HG03469 (cell line): ENCODE measurements around the gene PATE1.
"Not testable (repeated sequence)": the region's sequence is repeated elsewhere in the genome, so short reads cannot be mapped to it uniquely, and the experiment has no call there.

ENCODE experiments used
- ATAC-seq: cut with Tn5 transposase; IDR thresholded peaks from one replicate; pipeline ENCODE4 v1.9.1; 2021; ENCODE audit warnings: mild to moderate bottlenecking, moderate library complexity, moderate number of reproducible peaks; ENCODE audit not compliant: unreplicated experiment

Gene PATE1, protein sequence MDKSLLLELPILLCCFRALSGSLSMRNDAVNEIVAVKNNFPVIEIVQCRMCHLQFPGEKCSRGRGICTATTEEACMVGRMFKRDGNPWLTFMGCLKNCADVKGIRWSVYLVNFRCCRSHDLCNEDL

DNA sequence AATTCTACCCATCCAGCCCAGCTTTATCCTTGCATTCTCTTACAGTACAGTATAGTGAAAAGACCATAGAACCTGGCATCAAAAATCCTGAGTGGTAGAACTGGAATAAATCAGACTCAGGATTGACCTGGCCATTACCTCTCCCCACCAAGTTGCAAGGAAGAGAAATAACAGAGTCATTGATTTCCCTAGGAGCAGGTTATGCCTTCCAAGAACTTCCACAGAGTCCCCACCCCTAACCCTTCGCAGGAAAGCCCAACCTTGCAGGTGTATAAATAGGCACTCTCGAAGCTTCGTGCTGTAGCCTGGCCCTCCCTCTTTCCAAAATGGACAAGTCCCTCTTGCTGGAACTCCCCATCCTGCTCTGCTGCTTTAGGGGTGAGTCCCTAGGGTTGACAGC lies at the start of gene PATE1:
PATE1 (plus strand) TSS at position 301 of the 400 bp plus-strand sequence; CDS start at position 327, 26 bp downstream.
- ATAC-seq, result no peak

DNA sequence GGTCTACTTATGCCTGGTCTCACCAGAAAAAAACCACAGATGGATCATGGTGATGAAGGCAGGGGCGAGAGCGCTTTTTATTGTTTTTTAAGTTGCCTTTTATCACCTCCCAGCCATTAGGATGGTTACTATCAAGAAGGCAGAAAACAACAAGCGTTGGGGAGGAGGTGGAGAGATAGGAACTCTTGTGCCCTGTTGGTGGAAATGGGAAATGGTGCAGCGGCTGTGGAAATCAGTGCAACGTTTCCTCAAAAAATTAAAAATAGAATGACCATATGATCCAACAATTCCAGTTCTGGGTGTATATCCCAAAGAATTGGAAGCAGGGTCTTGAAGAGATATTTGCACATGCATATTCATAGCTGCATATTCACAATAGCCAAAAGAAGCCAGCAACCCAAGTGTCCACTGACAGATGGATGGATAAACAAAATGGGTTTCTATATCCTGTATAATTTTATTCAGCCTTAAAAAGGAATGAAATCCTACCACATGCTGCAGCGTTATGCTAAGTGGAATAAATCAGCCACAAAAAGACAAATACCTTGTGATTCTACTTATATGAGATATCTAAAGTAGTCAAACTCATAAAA lies 45.0 kb upstream of the PATE1 start:
- no peak for ATAC-seq

DNA sequence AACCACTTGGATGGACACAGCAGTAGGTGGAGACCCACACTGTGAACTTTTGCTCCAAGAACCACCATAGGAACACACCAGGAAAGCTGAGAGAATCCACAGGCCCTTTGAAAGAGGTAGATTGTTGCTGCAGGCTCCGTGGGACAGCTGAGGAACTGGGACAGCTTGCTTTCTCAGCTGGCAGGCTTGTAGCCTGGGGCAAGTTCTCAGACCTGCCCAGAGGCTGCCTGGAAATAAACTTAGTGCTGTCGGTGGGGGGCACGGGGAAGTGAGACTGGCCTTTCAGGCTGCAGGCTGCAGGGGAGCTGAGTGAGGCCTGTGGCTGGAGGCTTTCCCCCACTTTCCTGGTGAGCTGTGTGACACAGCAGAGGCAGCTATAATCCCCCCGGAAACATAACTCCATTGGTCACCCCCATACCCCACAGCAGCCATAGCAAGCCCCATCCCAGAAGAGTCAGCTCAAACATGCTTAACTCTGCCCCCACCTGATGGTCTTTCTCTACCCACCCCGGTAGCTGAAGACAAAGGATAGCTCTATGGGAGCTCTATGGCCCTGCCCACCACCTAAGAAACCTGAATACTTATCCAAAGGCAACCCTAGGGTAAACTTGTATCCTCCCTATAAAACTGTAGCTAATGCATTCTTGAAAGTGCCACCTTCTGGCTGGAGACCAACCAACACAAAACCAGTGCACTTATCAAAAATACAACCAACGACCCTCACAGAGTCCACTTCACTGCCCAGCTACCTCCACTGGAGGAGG lies 44.0 kb upstream of the PATE1 start:
- no peak for ATAC-seq

DNA sequence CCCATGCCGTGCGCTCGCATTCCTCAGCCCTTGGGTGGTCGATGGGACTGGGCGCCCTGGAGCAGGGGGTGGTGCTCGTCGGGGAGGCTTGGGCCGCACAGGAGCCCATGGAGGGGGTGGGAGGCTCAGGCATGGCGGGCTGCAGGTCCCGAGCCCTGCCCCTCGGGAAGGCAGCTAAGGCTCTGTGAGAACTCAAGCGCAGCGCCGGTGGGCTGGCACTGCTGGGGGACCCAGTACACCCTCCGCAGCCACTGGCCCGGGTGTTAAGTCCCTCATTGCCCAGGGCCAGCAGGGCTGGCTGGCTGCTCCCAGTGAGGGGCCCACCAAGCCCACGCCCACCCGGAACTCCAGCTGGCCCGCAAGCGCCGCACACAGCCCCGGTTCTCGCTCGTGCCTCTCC lies 41.4 kb upstream of the PATE1 start:
- ATAC-seq, result not testable (repeated sequence)

DNA sequence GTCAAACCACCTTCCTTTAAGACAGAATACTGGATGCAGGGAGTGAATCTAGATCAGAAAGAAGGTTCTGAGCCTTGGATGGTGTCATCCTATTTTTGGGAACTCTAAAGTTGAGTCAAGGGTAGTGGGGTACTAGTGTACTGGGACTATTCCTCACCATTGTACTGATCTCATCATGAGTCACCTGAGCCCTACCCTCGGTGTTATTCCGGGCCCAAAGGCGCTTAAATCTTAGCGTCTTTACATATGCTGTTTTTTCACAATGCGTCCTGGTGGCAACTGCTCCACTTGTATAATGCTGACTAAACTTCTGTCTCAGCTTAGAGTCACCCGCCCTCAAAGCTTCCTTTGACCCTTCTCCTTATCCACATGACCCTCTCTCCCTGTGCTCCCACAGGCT lies 25.3 kb upstream of the PATE1 start:
- no peak for ATAC-seq

DNA sequence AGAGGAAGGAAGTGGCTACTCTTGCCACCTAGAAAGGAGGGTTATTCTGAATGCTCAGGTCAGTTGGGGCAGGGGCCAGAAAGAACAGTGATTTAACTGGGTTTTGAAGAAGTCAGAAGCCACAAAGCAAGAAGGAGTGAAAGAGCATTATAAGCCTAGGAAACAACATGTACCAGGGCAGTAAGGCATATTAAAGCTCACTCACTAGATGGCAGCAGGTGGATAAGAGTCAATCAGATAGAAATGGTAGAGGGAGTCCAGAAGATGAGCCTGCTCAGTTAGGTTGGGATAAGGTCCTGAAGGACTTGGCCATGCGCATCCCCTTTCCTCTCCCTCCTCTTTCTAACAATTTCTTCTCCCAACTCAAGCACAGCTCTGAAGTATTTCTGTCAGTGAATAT lies 22.0 kb upstream of the PATE1 start:
- ATAC-seq, result no peak

DNA sequence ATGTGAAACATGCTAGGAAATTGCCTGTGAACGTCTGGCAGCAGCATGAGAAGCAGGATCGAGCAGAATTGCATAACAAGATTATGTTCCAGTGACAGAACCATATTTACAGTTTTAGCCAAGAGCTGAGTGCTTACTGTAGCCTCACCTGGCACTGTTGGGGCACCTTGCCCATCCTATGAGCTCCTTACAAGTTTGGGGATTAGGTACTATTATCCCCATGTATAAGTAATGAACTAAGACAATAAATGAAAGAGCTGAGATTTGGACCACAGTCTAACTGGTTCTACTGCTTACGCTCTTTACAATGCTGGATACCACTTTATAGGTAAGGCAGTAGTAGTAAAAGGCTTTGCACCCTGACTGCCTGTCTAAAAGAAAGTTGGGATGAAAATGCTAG lies 17.1 kb upstream of the PATE1 start:
- no peak for ATAC-seq

DNA sequence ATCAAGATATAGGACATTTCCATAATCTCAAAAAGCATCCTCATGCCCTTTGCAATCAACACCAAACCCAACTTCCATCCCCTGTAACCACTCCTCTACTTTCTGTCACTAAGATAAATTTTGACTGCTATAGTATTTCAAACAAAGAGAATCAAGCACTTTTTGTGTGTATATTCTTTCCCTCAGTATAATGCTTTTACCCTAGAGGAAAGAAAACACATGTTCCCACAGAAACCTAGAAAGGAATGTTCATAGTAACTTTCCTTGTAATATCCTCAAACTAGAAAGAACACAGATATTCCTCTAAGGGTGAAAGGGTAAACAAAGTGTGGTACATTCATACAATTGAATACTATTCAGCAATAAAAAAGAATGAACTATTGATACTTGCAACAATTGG lies 5.5 kb upstream of the PATE1 start:
- ATAC-seq, result no peak

DNA sequence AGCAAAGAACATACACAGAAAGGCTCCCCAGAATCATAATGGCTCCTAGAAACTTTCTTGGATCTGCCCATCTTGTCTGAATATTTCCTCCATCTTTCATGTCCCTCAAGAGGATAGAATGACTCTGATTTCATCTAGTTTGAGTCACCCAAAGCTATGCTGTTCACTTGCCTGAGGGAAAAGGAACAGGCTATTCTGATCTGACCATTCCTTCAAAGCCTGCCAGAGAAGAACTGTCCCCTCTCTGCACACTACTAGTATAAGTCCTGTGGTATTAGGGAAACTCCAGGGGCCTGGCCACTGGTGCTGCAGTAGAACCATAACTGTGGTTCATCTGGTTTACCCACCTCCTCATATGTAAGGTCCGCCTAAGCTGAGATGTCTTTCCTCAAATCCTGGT lies 2.4 kb upstream of the PATE1 start:
- no peak for ATAC-seq

DNA sequence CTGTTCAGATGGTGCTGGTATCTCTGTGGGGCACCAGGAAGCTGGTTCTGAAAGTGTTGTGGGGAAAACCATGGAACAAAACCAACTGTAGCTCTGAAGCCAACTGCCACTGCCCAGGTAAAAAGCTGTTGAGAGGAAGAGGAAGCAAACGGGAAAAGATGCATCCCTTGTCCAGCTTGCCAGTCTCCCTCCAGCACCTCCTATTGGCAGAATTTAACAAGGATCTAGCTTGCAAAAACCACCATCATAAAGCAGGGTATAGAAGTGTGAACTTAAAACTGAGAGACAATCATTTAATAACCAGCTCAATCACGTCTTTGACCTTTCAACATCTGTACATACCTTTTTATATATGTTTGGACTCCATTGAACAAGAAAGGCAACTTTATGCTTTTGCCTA lies 4.5 kb downstream of the PATE1 start:
- no peak for ATAC-seq

DNA sequence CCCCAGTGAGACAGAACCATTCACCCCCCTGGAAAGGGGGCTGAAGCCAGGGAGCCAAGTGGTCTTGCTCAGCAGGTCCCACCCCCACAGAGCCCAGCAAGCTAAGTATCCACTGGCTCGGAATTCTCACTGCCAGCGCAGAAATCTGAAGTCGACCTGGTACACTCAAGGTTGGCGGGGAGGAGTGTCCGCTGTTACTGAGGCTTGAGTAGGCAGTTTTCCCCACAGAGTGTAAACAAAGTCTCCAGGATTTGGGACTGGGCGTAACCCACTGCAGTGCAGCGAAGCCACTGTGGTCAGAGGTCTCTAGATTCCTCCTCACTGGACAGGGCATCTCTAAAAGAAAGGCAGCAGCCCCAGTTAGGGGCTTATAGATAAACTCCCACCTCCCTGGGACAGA lies 10.0 kb downstream of the PATE1 start:
- no peak for ATAC-seq

DNA sequence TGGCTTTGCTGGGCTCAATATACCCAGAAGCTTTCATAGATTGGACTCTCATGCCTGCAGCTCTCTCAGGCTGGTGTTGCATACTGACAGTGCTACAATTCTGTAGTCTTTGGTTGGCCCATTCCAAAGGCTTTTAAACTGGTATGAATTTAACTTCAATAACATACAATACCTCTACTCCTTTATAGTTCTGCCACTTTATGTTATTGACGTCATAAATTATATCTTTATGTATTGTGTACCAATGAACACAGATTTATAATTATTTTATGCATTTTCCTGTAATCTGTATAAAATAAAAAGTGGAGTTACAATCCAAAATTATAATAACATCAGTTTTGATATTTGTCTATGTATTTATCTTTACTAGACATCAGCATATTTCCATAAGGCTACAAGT lies 16.4 kb downstream of the PATE1 start:
- ATAC-seq, result no peak

DNA sequence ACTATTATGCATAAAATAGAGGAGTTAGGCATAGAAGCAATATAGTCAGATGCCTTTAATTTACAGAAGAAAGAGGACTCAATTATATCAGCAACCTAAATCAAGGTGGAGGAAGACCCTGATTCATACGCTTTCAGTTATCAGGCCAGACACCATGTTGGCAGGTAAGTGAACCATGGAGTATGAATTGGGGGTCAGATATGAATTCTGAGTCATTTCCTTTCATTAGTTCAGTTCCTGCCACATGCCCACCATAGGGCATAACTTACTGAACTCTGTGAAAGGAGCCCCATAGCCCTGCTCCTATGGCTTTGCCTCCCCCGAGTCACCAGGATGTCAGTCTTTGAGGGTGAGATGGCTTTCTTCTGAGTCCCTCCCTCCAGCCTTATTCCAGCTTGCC lies 17.4 kb downstream of the PATE1 start:
- ATAC-seq, result no peak

DNA sequence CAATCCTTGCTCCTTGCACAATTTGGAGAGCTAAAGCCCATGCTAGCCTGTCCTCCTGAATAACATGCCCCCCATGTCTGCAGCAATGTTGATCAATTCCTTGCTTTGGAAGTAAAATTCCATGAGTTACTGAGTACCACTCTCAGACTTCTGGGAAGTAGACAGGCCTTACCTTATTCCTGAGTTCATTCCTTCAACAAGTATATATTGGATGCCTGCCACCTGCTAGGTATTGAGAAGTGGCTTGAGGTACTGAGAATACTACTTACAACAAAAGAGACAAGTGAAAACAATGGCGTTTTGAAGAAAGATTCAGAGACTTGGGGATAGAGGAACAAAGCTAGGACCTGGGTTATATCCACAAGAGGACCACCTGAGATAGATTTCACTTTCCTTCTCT lies 20.2 kb downstream of the PATE1 start:
- ATAC-seq, result no peak

DNA sequence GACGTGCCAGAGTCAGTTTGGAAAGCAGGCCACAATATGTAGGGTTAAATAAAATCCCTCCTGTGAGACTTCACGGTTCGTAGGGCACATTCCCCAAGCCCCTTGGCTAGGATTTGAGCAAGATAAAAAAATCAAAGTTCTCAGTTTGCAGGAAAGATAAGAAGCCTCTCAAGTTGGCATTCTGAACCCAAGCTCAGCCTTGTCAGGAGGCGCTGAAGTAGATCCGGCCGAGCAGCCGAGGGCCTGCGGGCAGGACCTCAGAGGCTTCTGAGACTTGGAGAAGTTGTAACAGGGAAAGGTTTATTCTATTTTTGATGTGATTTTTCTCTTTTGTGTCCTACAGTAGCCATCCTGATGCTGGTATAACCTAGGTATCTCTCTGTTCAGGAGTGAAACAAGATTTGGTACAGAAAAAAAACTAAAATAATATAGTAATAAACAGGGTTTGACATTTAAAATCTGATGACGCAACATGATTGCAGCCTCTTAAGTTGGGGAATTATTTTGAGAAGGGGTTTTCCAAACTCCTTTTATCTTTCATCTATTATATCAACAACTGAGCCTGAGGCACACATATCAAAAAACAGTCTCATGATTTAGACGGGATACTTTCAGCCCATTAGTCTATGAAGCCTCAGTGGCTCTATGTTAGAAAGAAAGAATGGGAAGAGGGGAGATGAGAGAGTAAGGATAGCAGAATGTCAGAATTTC lies 22.4 kb downstream of the PATE1 start:
- ATAC-seq, result no peak

DNA sequence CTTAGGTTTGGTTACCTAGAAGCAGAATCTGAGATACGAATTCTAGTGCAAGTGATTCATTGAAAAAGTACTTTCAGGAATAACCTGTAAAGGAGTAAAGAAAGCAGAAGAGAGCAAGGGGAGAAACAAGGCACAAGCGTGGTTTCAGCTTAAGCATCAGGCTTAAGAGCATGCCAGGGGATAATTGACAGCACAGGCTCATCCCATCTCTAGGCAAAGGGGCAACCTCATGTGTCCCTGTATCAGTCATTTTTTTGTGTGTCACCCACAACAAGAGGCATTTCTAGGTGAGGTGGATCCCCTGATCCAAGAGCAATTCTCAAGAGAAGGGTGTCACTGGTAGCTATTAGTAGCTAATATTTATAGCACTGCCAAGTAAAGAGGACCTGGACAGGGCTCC lies 24.5 kb downstream of the PATE1 start:
- ATAC-seq, result no peak

DNA sequence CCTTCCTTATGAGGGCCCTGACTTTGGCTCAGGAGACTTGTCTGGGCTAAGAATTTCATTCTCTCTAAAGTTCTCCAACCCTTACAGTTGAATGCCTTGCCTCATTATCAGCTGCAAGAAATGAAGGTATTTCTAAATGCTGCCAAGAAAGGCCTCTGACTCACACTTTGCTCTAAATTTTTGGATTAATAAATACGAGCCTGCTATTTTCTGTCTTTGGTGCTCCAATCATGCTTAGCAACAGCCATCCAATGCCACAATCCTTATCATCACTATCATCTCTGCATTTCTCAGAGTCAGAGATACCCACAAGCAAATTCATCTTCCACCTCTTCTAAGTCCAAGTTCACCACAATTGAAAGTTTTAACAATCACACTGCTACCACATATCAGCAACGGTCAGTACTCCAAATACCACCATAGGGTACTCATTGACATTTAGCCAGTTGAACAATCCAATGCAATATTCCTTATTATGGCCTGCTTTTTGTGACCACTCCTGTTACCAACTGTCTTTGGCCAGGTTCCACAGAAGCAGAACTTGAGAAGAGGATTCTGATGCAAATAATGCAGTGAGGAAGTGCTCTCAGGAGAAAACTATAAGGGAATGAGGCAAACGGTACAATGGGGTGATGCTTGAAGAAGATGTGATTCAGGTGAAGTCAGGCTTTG lies 26.9 kb downstream of the PATE1 start:
- ATAC-seq, result no peak

DNA sequence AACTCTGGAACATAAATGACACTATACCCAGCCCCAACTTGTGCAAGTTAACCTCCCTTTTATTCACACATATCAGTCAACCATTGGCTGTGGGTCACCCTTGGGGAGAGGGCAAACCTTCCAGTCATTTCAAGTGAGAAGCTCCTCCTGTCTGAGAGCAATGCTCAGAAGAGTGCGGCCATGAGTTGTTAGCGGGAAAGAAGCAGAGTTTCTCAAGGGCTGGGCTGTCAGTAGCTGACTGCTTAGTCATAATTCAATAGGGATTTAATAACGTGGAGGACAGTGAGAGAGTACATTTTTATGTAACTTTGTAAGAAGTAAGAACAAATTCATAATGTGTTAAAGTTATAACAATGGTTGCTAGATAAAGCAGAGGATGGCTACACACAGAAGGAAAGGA lies 27.4 kb downstream of the PATE1 start:
- ATAC-seq, result no peak

DNA sequence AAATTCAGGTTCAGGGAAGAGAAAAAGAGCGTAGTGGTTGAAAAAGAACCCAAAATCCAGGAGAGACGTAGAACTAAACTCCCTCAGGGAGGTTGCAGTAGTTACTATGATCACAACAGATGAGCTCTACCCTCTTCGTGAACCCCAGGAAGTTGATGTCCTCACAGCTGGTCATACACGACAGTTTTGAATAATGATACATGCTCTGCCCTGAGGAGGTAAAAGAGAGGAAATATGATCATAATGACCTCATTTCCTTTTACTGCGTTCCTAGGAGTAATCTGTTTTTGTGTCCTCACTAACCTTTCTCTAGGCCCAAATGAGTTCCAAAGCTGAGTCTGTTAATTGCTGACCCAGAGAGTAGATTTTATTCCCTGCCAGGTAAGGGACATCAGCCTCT lies 31.2 kb downstream of the PATE1 start:
- no peak for ATAC-seq

DNA sequence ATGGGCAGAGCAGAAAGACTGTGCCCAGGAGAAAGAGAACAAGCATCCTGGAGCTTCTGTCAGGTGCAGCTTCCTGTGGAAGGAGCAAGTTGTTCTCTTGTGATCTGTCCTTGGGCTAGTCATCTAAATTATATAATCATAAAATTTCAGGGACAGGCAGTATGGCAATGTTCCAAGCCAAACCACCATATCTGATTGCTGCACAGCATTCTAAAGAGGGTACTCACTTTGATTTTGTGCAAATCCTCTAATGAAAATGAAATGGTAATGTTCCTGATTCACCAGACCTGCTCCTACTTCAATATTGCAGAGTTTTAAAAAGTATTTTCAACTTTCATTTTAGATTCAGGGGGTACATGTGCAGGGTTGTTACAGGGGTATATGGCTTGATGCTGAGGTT lies 32.6 kb downstream of the PATE1 start, which contains the start of gene PATE2:
PATE2 (minus strand) TSS at position 101 of the 400 bp plus-strand sequence; CDS start at position 46, 55 bp downstream.
- no peak for ATAC-seq

DNA sequence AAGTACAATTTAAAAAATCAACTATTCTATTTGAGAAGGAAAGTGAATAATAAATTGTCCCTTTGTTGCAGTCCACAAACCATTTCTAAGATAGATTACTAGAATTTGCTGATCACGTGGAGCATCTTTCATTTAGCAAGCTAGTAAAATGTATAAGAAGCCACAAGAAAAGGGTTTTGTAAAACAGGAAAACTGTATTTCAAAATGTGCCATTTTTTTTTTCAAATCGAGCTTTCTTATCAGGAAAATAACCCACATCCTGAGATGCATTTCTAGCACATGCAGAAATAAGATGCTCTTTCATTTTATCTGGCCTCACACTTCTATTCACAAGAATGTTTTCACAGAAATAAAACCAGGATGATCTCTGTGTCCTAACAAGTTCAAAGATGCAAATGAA lies 38.6 kb downstream of the PATE1 start:
- ATAC-seq, result no peak
